Endodermal cell (in vitro differentiated cells): ENCODE data around the gene KLHDC9. TPM values are rescaled to one million over a fixed set of nuclear protein-coding genes. Genes with fewer than 3 reads are reported as not detected.

ENCODE experiments used
- DNase-seq: peaks from one replicate; pipeline ENCODE4 v3.0.0-alpha.2; 2017
- H3K27ac ChIP-seq: 2 replicates; pipeline ENCODE4 v1.5.1; 2013; ENCODE audit warnings: mild to moderate bottlenecking, low read depth, low read length, moderate library complexity
- H3K27me3 ChIP-seq: 2 replicates; pipeline ENCODE4 v1.6.1; 2013; ENCODE audit warnings: mild to moderate bottlenecking, low read length, moderate library complexity; ENCODE audit not compliant: insufficient read depth, control insufficient read depth, poor library complexity, severe bottlenecking
- H3K36me3 ChIP-seq: 2 replicates; pipeline ENCODE4 v1.7.0; 2013; ENCODE audit warnings: mild to moderate bottlenecking, low read length, moderate library complexity; ENCODE audit not compliant: control insufficient read depth, insufficient read depth
- H3K4me1 ChIP-seq: one replicate; pipeline ENCODE4 v1.7.0; 2013; ENCODE audit warnings: low read length; ENCODE audit not compliant: control insufficient read depth, insufficient read depth
- H3K4me3 ChIP-seq: 2 replicates; pipeline ENCODE4 v1.5.1; 2013; ENCODE audit warnings: mild to moderate bottlenecking, low read length, moderate library complexity
- H3K9ac ChIP-seq: 2 replicates; pipeline ENCODE4 v1.6.1; 2013; ENCODE audit warnings: mild to moderate bottlenecking, low read length, moderate library complexity; ENCODE audit not compliant: poor library complexity, severe bottlenecking; ENCODE audit errors: extremely low read depth
- H3K9me3 ChIP-seq: 2 replicates; pipeline ENCODE4 v1.6.1; 2013; ENCODE audit warnings: mild to moderate bottlenecking, low read length, moderate library complexity; ENCODE audit not compliant: control insufficient read depth
- H3K27ac Mint-ChIP-seq: 2 replicates; pipeline ENCODE4 v1.8.0; 2020; ENCODE audit warnings: mixed read lengths
- H3K27me3 Mint-ChIP-seq: 2 replicates; pipeline ENCODE4 v1.8.0; 2021; ENCODE audit warnings: mild to moderate bottlenecking, mixed read lengths; ENCODE audit not compliant: insufficient read depth
- H3K36me3 Mint-ChIP-seq: 2 replicates; pipeline ENCODE4 v1.8.0; 2020; ENCODE audit warnings: low read depth, mixed read lengths
- H3K4me1 Mint-ChIP-seq: 2 replicates; pipeline ENCODE4 v1.8.0; 2020; ENCODE audit warnings: mixed read lengths
- H3K4me3 Mint-ChIP-seq: 2 replicates; pipeline ENCODE4 v1.8.0; 2020; ENCODE audit warnings: mild to moderate bottlenecking, moderate library complexity, mixed read lengths
- H3K9me3 Mint-ChIP-seq: 2 replicates; pipeline ENCODE4 v1.8.0; 2020; ENCODE audit warnings: mild to moderate bottlenecking, mixed read lengths
- CTCF ChIP-seq: fragments of 200-600 bp; sonication (generic); conservative IDR thresholded peaks from 2 replicates; pipeline ENCODE4 v1.5.0; 2021; ENCODE audit warnings: antibody characterized with exemption, mild to moderate bottlenecking
- WGBS, 2 experiments: methylation state at CpG; one replicate each; pipeline versions ENCODE4 v1.1.5 to v1.1.7; 2013; ENCODE audit warnings: missing lambda C conversion rate in 2 of 2, mixed read lengths in 1 of 2; ENCODE audit not compliant: insufficient coverage in 1 of 2, insufficient read length in 1 of 2; 5-methylcytosine and 5-hydroxymethylcytosine counted together
- total RNA-seq, 2 donors: library from RNA; stranded (reverse); fragmentation: NEBNext Ultra II Directional in 1 of 2; extraction: Animal tissue kit (Norgen Biotek cat#: 25700) in 1 of 2; gene quantifications; 2 replicates in 1 of 2; 3 replicates in 1 of 2; pipeline ENCODE4 v1.2.1, GENCODE V29; 2021

The KLHDC9 gene
- total RNA-seq, 2 donors from 2014 or later = 14.6 to 25.4 TPM

GRCh38 chr1:161145832-161146231 is 47.7 kb downstream of the KLHDC9 start:
- Mint-ChIP-seq H3K4me1 (no peaks in the 10 kb centered on the region), H3K9me3 (no peaks in the 10 kb centered on the region), H3K4me3 (no peak overlapping the region), H3K27me3 (no peaks in the 10 kb centered on the region), H3K27ac (no peak overlapping the region), H3K36me3 (no peaks in the 10 kb centered on the region)
- Histone ChIP-seq H3K27ac (no peak overlapping the region), H3K36me3 (no peaks in the 10 kb centered on the region), H3K9ac (no peak overlapping the region), H3K9me3 (no peaks in the 10 kb centered on the region), H3K27me3 (no peaks in the 10 kb centered on the region), H3K4me1 (no peaks in the 10 kb centered on the region), H3K4me3 (no peak overlapping the region)
- 91 to 100% methylated on average over 1 to 3 of the region's 3 CpGs for WGBS, 2 experiments
- no peak for DNase-seq
- TF ChIP-seq CTCF = no peak

Other genes with a start within 250 kb of the KLHDC9 start
- under 1 TPM in 1 of 2 donors, not detected in 1; 0.31 TPM for gene CD244, start 235.5 kb upstream of the KLHDC9 start, total RNA-seq
- under 1 TPM; 0.22 to 0.51 TPM for gene ITLN1, start 213.2 kb upstream of the KLHDC9 start, total RNA-seq
- 10 to 100 TPM; 20.3 to 29.7 TPM for gene ITLN2, start 143.6 kb upstream of the KLHDC9 start, total RNA-seq
- 100 to 1,000 TPM; 190 to 226 TPM for gene F11R, start 77.2 kb upstream of the KLHDC9 start, total RNA-seq
- gene TSTD1, start 59.4 kb upstream of the KLHDC9 start, total RNA-seq = 10 to 100 TPM; 59.1 to 76.4 TPM
- gene USF1, start 52.4 kb upstream of the KLHDC9 start, total RNA-seq = 10 to 100 TPM; 55.5 to 57.3 TPM
- gene ARHGAP30, start 28.5 kb upstream of the KLHDC9 start, total RNA-seq = under 1 TPM; 0.07 to 0.13 TPM
- gene NECTIN4, start 8.8 kb upstream of the KLHDC9 start, total RNA-seq = not detected
- 10 to 100 TPM; 62.9 to 95.7 TPM for gene PFDN2, start 19.7 kb downstream of the KLHDC9 start, total RNA-seq
- gene NIT1, start 19.7 kb downstream of the KLHDC9 start, total RNA-seq = 10 to 100 TPM; 51.0 to 65.1 TPM
- gene DEDD, start 34.3 kb downstream of the KLHDC9 start, total RNA-seq = 10 to 100 TPM; 34.2 to 39.8 TPM
- gene UFC1, start 55.6 kb downstream of the KLHDC9 start, total RNA-seq = 10 to 100 TPM; 89.5 to 97.1 TPM
- gene USP21, start 61.1 kb downstream of the KLHDC9 start, total RNA-seq = 10 to 100 TPM; 26.7 to 39.7 TPM
- 10 to 100 TPM; 46.4 to 47.2 TPM for gene PPOX, start 68.1 kb downstream of the KLHDC9 start, total RNA-seq
- gene B4GALT3, start 79.1 kb downstream of the KLHDC9 start, total RNA-seq = 10 to 100 TPM; 30.4 to 37.9 TPM
- 1 to 10 TPM; 4.4 to 9.6 TPM for gene ADAMTS4, start 100.7 kb downstream of the KLHDC9 start, total RNA-seq
- gene NDUFS2, start 104.0 kb downstream of the KLHDC9 start, total RNA-seq = 10 to 100 TPM; 83.5 to 100.0 TPM
- gene FCER1G, start 116.9 kb downstream of the KLHDC9 start, total RNA-seq = under 1 TPM; 0.68 to 0.69 TPM
- 100 to 1,000 TPM; 268 to 396 TPM for gene APOA2, start 125.3 kb downstream of the KLHDC9 start, total RNA-seq
- 10 to 100 TPM in 1 of 2 donors, 1 to 10 TPM in 1; 9.0 to 11.6 TPM for gene TOMM40L, start 127.7 kb downstream of the KLHDC9 start, total RNA-seq
- not detected for gene NR1I3, start 139.8 kb downstream of the KLHDC9 start, total RNA-seq
- gene PCP4L1, start 160.4 kb downstream of the KLHDC9 start, total RNA-seq = 10 to 100 TPM in 1 of 2 donors, 1 to 10 TPM in 1; 4.0 to 11.3 TPM
- gene MPZ, start 211.6 kb downstream of the KLHDC9 start, total RNA-seq = 1 to 10 TPM; 1.7 to 3.3 TPM
- gene SDHC, start 216.0 kb downstream of the KLHDC9 start, total RNA-seq = 100 to 1,000 TPM; 270 to 296 TPM